NCI-H748 (cell line): ENCODE results near the gene RRN3.
A peak's percentile ranks its signal among the peaks of the same experiment; 100 is the strongest.
"Not testable (repeated sequence)": the region's sequence is repeated elsewhere in the genome, so short reads cannot be mapped to it uniquely, and the experiment has no call there.

Experiments
- DNase-seq: peaks from one replicate; lab custom pipeline; 2025; ENCODE audit not compliant: unreplicated experiment; lab: John Stamatoyannopoulos, UW

Gene RRN3

DNA sequence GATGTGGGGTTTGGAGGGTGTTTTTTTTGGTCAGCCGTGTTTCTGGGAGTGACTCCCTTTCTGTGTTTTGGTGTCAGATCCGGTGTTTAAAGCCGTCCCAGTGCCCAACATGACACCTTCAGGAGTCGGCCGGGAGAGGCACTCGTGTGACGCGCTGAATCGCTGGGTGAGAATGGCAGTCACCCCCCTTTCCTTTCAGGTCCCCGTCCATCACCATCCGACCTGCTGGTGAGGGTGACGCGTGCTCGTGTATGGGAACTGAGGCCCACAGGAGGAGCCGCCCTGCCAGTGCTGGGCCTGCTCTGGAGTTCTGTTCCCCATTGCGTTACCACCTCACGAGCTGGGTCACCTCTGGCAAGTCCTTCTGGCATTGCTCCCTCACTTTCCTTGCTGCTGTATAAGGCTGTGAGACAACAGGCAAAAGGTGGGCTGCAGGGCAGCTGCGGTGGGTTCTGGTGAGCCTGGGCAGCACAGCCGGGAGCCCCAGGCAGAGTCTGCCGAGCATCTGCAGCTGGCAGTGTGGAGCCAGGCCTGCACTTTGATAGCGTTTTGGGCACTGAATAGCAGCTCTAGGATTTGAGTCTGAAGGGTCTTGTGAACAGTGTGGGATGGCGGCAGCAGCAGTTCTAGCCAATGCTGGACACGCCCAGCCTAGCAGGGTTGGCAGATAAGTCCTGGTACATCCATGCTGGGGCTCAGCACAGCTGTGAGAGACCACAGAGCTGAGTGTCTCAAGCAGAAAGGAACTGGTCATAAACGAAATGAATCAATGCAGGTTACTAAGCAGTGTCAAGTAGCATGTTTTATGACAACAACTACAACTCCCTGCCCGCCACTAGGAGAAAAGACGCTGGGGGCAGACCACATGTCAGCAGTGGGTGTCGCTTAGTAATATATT lies 65.0 kb downstream of the RRN3 start:
- DNase-seq = not testable (repeated sequence)

DNA sequence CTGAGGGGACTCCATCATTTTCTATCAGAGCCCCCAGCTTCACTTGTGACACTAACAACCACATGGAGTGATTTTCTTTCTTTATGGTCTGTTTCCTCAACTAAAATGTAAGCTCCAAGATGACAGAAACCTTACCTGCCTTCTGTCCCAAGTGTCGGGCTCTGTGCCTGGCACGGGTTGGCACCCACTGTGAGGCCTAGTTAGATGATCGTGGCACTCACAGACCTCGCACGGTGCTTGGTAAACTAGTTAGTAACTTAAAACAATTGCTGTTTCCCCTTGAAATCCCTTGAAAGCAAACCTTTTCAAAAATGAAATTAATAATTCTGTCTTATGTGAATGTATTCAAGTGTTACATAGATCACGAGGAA lies 65.7 kb downstream of the RRN3 start:
- not testable (repeated sequence) for DNase-seq

DNA sequence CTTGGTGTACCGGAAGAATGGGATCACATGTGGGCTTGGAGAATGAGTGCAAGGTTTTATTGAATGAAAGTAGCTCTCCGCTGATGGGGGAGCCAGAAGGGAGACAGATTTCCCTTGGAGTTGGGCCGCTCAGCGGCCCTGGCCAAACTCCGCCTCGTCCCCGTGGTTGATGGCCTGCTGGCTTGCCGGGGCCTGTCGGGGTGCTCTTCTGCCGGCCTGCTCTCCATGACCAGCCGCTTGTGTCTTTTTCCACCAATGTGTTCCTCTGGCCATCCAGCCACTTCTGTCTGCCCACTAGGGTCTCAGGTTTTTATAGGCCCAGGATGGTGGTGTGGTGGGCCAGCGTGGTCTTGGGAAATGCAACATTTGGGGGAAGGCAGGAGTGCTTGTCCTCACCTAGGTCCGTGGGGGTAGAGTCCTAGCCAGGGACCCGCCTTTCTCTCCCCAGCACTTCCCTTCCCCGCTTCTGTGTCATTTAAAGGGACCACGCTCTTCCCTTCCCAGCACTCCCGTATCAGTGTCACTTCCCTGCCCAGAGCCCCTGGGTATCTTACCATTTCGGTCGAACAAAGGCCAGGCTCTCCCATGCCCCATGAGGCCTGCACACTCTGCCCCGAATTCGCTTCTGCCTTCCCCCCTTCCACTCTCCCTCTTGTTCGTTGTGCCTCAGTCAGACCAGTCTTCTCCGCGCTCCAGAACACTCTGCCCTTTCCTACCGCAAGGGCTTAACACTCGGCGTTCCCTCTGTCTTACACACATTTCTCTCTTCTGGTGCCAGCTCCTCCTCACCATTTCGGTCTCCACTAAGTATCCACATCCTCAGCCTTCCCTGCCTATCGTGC lies 66.3 kb downstream of the RRN3 start:
- DNase-seq = not testable (repeated sequence)

DNA sequence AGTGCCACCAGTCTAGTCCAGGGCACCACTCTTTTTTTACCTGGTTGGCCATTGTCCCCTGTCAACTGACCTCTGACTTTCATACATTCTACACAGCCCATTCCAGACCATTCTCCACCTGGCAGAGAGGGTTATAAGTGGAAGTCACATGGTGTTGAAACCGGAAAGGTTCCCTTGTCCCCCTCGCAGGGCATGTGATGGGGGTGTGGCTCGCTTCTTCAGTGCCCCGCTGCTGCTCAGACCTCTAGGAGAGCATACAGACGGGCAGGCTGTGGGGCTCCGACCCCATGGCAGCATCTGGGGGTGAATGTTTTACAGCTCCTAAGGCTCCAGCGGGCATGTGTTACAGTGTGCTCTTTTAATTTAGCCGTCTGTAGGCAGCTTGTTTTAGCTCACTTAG lies 67.0 kb downstream of the RRN3 start:
- DNase-seq = not testable (repeated sequence)

DNA sequence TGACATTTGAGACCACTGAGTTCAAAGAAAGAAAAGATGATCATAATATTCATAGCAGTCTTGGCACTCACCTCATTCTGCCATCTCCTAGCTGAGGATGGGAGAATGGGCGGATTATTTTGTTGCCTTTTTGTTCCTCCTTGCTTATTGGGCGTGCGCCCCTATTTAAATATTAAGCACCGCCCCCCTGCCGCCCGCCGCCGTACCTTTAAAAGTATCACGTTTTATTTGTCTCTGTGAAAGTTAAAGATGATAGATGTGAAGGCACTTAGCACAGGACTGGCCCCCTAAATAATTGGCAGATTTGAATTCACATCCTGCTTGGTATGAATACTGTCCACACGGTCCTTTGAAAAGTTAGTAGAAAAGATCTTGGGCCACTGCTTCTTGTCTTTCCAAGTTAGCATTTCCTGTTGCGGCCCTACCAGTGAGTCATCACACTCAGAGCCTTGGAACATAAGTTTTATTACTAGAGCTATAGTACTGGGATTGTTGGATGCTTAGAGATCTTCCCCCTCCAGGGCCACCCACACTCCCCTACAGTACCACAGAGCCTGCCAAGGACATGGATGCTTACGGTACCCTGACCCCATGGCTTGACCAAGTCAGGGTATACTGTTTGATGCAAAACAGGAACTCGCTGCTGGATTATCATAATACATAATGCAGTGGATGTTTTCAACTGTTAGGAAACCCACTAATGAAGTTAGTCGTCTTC lies 68.7 kb downstream of the RRN3 start:
- DNase-seq = not testable (repeated sequence)

DNA sequence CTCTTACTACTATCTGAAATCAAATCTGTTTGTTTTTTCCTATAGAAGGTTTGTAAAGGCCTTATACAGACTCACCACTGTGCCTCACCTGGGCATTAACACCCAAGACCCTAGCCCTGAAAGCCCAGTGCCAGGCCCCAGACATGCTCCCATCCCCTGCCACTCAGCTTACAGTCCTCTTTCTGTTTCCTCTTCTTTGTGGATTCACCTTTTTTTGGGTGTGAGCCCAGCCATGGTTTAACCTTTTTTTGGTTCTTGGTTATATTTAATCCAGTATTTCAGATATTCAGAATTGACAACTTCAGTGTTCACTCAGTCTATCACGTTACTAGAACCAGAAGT lies 69.2 kb downstream of the RRN3 start:
- not testable (repeated sequence) for DNase-seq

DNA sequence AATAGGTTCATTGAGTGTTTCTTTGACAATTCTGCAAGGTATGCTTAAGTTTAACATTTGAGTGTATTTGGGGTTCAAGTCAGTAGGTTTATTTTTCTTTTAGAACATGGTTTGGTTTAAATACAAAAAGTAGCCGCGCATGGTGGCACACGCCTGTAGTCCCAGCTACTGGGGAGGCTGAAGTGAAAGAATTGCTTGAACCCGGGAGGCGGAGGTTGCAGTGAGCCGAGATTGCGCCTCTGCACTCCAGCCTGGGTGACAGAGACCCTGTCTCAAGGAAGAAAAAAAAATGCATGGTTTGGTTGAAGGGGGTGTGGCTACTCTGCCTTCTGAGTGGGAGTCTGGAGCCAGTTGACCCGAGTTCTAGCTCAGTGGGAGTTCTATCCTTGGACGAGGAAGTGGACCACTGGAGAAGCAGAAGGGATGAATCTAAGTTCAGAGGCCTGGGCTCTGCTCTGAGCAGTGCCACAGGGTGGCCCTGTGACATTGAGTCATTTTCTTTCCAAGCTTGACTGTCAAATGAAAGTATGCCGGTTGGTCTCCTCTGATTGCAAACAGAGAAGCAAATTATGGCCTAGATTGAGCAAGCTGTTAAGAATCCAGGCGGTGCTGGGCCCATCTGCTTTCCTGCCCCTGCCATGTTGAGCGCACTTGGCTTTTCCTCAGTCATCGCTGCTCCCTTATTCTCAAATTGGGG lies 70.5 kb downstream of the RRN3 start:
- DNase-seq = not testable (repeated sequence)

DNA sequence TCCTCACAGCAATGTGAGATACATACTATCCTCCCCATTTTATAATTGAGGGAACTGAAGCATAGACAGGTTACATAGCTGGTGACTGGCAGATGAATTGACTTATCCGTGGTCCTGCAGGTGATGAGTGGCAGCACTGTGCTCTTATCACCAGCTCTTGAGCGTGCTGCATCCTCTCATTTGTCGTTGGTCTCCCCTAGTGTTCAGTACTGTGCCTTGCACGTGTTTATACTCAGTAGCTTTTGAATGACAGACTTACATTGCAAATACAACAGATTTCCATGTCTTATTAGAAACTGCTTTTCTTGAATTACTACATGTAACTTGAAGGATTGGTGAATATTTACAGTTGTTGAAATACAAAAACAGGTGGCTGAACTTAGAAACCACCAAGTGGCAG lies 71.9 kb downstream of the RRN3 start:
- DNase-seq = peak; percentile 3

DNA sequence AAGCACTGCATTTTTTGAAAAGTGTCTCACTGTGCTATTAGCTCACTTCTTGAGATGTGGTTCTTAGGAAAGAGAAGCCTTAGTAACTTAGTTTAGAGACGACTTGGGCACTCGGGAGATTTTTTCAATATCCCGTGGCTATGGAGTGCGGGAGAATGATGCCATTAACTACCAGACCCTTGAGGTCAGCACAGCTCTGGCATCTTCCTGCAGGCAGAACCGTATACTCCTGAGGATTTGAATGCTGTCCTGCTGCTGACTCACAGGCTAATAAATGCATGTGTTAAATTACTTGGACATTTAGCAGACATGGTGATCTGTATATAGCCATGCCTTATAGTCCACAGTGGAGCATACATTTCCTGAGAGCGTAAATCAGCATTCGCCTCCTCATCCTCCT lies 72.6 kb downstream of the RRN3 start:
- DNase-seq = not testable (repeated sequence)

DNA sequence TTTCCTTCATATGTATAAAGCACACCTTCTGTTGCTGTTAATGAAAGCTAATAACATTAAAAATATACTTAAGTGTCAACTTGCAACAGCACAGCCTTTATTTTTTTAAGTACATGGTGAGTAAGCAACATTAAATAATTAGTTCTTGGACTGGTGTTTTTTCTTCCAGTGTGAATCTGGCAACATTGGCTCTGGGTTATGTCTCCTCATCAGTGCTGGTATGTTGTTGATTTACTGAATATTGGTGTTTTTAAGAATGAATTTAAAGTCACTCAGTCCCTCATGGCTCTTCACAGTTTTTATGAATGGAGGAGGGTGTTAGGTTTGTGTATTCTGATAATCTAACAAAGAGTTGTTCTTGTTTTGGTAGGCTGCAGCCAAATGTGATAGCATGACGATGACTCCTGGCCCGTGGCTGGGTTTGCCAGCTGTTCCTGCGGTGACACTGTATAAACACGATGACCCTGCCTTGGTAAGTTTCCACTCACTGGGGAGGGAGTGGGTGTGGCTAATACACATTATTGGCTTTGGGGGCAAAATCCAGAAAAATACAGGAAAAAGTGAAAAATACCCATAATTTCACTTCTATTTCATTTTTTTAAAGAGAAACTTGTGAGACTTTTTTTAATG lies 77.0 kb downstream of the RRN3 start:
- DNase-seq = not testable (repeated sequence)

DNA sequence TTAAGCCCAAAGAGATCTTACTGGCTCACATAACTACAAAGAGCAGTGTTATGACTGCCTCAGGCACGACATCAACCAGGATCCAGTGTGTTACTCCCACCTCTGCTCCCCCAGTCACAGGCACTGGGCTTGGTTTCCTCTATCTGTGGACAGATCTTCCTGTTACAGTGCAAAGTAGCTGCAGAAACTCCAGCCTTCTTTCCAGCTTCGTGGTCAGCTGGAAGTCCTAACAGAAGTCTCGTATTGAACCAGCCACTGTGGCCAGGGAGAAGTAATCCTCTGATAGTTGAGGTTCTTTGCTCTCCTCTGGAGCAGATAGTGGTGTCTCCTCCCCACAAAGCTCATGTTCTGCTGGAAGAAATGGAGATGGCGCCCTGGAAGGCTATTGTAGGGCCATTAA lies 77.7 kb downstream of the RRN3 start:
- not testable (repeated sequence) for DNase-seq

DNA sequence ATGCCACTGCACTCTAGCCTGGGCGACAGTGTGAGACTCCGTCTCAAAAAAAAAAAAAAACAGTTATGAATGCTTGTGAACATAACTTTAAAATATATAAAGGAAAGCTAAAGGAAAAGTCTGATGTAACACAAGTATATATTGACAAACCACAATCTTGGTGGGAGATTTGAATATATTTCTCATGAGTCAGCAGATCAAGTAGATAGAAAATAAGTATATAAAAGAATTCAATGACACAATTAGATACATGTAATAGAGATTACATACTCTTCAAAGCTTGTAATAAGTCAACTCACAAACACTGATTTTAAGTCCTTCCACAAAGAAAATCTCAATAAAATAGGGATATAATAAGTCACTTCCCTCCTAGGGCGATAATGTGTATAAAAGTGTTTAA lies 78.4 kb downstream of the RRN3 start:
- not testable (repeated sequence) for DNase-seq

DNA sequence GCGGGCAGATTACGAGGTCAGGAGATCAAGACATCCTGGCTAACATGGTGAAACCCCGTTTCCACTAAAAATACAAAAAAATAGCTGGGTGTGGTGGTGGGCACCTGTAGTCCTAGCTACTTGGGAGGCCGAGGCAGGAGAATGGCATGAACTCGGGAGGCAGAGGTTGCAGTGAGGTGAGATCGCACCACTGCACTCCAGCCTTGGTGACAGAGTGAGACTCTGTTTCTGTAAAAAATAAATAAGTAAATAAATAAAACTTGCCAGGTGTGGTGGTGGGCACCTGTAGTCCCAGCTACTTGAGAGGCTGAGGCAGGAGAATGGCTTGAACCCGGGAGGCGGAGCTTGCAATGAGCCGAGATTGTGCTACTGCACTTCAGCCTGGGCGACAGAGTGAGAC lies 81.1 kb downstream of the RRN3 start:
- DNase-seq = not testable (repeated sequence)
